HG02884 (cell line): ENCODE measurements around the gene CLEC18A.
"Not testable (repeated sequence)": the region's sequence is repeated elsewhere in the genome, so short reads cannot be mapped to it uniquely, and the experiment has no call there.

Experiments
- ATAC-seq: cut with Tn5 transposase; IDR thresholded peaks from one replicate; pipeline ENCODE4 v1.9.1; 2021; ENCODE audit warnings: mild to moderate bottlenecking, moderate library complexity; ENCODE audit not compliant: unreplicated experiment

Gene CLEC18A

GRCh38 chr16:69929480-69929879 lies 21.7 kb upstream of the CLEC18A start:
- no peak for ATAC-seq

GRCh38 chr16:69930117-69930776 lies 20.9 kb upstream of the CLEC18A start:
- ATAC-seq = no peak

- no peak for ATAC-seq
Observed at GRCh38 chr16:69931631-69932030, 19.5 kb upstream of the CLEC18A start.

- no peak for ATAC-seq
Observed at GRCh38 chr16:69932228-69932627, 18.9 kb upstream of the CLEC18A start.

- ATAC-seq = no peak
Observed at GRCh38 chr16:69932691-69933392, 18.3 kb upstream of the CLEC18A start.

GRCh38 chr16:69934044-69934443 lies 17.1 kb upstream of the CLEC18A start:
- ATAC-seq = no peak

- ATAC-seq = no peak
Observed at GRCh38 chr16:69934751-69935150, 16.4 kb upstream of the CLEC18A start.

GRCh38 chr16:69935278-69935711 lies 15.8 kb upstream of the CLEC18A start:
- ATAC-seq = no peak

GRCh38 chr16:69935740-69936139 lies 15.4 kb upstream of the CLEC18A start:
- ATAC-seq = no peak

- ATAC-seq = no peak
Observed at GRCh38 chr16:69936252-69936651, 14.9 kb upstream of the CLEC18A start.

- no peak for ATAC-seq
Observed at GRCh38 chr16:69936751-69937211, 14.4 kb upstream of the CLEC18A start.

GRCh38 chr16:69937465-69937951 lies 13.6 kb upstream of the CLEC18A start:
- no peak for ATAC-seq

- ATAC-seq = no peak
Observed at GRCh38 chr16:69938981-69939820, 11.9 kb upstream of the CLEC18A start.

GRCh38 chr16:69939821-69940585 lies 11.1 kb upstream of the CLEC18A start:
- no peak for ATAC-seq

- no peak for ATAC-seq
Observed at GRCh38 chr16:69940676-69941075, 10.5 kb upstream of the CLEC18A start.

- no peak for ATAC-seq
Observed at GRCh38 chr16:69941251-69942098, 9.7 kb upstream of the CLEC18A start.

GRCh38 chr16:69942099-69942491 lies 9.0 kb upstream of the CLEC18A start:
- ATAC-seq = no peak

GRCh38 chr16:69942627-69943170 lies 8.4 kb upstream of the CLEC18A start:
- no peak for ATAC-seq

GRCh38 chr16:69943241-69944036 lies 7.7 kb upstream of the CLEC18A start:
- not testable (repeated sequence) for ATAC-seq
